Occipital lobe (tissue), 2 donors: ENCODE measurements around the gene FAM167B. TPM values are rescaled to one million over a fixed set of nuclear protein-coding genes. Genes with fewer than 3 reads are reported as not detected.

Source experiments
- DNase-seq: peaks from one replicate; lab custom pipeline; 2025; lab: John Stamatoyannopoulos, UW
- total RNA-seq: library from RNA; depleted of rRNA; stranded (reverse); fragments of >200 nt; gene quantifications from one replicate; pipeline ENCODE4 v1.2.3, GENCODE V29; 2014

Gene FAM167B
- total RNA-seq, 1 donor from 2014 or later, result 2.0 TPM

GRCh38 chr1:32223683-32224082 is 23.3 kb upstream of the FAM167B start:
- DNase-seq, result no peak

GRCh38 chr1:32224285-32224684 is 22.7 kb upstream of the FAM167B start:
- no peak for DNase-seq

DNA sequence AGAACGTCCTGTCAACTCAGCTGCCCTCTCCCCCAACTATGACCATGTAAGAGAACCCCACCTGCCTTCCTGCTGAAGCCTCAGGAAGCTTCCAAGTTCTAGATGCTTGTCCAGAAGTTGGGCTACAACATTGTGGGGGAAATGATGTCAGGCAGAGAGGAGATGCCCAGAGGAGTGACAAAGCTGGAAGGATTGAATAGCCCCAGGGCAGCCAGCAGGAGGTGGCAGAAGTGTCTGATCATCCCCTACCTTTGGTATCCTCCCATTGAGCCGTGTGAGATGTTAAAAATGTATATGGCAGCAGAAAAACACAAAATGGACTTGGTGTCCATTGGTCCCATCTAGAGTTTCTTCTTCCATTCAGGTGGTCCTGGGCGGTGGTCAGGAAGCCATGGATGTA is 18.3 kb upstream of the FAM167B start:
- DNase-seq, result no peak

GRCh38 chr1:32231843-32232432 is 15.1 kb upstream of the FAM167B start:
- DNase-seq, result no peak

DNA sequence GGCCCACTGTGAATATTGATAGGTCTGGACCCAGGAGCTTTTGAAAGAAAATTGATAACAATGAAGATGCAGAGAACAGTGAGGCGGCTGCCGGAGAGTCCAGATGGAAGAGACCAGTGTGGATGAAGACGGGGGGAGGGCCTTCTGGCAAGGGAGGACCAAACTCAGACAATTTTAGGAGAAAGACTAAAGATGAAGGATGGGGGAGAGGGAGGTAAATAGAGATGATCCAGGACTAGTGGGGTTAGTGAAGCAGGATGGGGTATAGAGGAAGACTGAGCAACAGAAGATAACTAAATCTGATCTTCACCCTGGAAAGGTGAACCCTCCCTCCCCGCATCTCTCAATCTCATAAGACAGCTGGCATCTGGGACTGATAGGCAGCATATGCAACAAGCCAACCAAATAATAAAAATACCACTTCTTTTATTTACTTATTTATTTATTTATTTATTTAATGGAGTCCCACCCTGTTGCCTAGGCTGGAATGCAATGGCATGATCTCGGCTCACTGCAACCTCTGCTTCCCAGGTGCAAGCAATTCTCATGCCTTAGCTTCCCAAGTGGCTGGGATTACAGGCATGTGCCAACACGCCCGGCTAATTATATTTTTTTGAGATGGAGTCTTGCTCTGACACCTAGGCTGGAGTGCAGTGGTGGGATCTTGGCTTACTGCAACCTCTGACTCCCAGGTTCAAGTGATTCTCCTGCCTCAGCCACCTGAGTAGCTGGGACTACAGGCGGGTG is 14.3 kb upstream of the FAM167B start:
- DNase-seq, result no peak

DNA sequence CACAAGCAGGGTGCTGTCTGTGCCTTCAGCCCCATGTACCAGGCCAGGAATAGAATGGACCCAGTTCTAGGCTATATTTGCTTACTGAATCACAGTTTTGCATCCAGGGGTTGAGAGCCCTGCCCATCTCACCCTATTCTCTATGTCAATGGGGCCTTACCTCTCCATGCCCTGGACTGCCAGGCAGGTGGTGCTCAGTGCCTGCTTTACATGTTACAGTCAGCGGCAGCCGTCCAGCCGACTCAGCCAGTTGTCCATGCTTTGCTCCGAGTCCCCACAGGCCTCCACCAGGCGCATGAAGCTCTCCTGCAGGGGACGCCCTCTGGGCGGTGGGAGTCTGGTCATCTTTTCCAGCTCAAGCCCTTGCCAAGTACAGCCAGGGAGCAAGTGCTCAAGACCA is 12.2 kb upstream of the FAM167B start:
- DNase-seq, result no peak

GRCh38 chr1:32239337-32239736 is 7.7 kb upstream of the FAM167B start:
- no peak for DNase-seq

DNA sequence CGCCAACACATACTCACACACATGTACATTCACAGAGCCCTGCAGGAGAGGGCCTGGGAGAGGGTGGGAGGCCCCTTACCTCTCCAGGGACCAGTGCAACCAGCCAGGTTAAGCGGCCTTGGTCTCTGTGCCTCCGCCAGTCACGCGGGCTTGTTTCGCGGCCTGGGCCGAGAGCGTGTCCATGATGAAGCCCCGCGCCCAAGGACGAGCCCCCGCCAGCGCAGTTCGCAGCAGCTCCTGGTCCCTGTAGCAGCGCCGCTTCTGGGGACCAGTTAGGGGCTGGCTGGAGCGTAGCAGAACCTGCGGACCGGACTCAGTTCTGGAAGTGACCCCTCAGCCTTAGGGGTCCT is 7.3 kb upstream of the FAM167B start:
- no peak for DNase-seq

- DNase-seq, result peak; percentile 41
These were observed 6.7 kb upstream of the FAM167B start for GRCh38 chr1:32240140-32240951.

DNA sequence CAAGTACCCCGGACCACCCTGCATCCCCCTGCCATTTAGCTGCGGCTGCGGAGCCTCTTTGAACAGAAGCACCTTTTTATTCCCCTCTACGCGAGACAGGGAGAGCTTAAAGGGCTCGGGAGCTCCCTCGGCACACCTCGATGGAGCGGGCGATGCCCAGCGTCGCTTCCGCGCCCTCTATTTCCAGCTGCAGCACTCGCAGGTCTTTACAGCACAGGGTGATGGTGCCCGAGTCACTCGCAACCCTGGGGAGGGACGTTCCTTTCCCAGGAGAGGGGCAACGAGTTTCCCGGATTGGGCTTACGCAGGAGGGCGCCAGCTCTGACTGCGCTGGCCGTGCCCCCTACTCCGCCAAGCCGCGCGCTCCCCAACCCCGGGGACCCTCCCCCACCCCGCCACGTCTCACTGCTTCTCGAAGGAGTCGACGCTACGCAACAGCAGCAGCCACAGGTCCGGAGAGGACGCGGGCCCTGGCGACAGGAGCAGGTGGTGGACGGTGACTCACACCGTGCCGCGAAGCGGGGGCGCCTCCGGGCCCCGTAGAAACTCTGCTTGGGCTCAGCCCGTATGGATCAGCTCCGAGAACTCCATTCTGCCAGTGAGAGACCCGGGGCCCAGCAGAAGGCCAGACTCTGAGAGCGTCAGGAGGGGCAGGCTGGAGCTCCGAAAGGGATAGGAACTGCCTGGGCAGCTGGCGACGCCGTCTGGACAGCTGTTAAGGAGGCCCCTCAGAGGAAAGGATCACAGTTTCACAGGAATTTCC is 5.8 kb upstream of the FAM167B start:
- peak; percentile 45 for DNase-seq

GRCh38 chr1:32242341-32242851 is 4.6 kb upstream of the FAM167B start:
- DNase-seq, result peak; percentile 10

- no peak for DNase-seq
These were observed 430 bp downstream of the FAM167B start for GRCh38 chr1:32247452-32247851.

DNA sequence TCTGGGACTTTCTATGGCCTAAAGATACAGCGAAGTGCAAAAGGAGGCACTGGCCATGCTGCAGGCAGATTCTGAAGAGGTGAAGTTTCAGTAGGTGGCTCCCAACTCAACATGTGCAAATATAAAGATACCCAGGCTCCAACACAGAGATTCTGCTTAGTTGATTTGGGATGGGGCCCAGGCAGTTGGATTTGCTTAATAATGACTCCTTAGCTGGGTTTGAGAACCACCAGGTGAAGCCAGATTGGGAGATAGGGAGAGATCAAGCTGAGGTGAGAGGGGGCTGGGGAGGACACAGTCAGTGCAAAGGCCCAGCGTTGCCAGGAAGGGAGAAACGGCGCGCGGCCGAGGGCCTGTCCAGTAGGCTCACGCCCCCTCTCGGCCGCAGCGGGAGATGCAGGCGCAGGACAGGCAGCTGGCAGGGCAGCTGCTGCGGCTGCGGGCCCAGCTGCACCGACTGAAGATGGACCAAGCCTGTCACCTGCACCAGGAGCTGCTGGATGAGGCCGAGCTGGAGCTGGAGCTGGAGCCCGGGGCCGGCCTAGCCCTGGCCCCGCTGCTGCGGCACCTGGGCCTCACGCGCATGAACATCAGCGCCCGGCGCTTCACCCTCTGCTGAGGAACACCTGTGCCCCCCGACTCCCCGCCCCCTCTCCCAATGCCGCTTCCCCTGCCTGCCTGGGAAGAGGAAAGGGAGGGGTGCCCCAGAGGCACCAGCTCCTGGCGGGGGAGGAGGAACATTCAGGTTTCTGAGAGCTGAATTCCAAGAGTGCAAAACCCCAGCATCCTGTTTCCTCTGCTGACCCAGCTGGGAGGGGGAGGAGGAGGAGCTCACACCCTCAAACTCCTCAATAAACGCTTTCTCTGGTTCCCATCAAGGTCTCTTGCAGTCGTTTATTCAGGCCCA is 1.2 kb downstream of the FAM167B start:
- peak; percentile 31 for DNase-seq

DNA sequence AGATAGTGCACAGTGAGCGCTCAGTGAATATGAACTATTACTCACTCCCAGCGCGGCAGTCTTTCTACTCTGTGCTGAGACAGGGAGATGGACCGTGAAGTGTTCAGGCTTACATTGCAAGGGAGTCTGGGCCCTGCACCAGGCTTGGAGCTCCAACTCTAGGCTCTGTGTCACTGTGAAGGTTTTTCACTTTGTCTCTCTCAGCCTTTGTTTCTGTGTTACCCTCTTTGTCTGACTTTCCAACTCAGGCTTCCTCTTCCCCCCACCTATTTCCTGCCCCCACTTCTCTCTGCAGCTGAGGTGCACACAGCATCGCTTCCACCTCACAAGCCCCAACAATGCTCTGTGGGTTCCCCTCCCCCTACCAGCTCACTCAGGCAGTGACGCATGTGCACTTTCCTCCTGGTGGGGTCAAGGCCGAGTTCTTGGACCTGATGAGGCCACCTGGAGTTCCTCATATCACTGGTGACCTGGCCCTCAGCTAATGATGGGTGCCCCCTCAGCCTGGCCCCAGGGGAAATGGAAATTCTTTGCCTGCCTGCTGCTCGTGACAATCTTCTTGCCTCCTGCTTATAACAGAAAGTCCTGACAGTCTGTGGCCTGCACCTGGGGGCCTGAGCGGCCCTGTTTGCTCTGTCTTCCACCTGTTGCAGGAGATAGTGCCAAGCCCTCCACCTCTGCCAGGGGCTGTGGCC is 3.0 kb downstream of the FAM167B start:
- DNase-seq, result no peak

DNA sequence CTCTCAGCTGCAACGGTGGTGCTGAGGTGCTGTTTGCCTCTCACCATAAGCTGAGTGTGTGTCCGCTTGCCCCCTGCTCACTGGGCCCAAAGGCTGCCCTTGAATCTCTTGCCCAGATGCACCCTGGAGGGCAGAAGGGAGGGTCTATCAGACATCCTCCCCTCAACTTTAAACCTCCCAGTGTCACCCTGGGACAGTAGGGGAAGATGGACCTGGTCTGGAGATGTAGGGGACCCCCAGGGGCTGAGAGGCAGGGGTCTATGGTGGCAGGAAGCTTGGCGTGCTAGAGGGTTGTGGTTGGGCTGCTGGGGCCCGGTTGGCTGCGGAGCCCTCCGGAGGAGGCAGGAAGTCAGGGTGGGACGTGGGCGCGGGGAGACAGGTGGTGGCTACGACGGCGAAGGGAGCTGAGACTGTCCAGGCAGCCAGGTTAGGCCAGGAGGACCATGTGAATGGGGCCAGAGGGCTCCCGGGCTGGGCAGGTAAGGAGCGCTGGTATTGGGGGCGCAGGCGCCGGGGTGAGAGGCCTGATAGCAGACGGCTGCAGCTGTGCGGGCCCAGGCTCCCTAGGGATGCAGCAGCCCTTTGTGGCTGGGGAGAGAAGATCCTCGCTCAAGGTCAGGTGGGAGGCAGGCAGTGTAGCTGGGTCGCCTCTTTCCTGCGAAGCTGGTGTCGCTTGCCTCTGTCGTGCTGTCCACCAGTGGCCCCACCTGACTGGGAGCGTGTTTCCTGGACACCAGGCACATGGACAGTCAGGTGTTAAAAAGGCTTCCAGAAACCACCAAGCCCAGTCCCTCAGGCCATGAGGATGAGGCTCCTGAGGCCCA is 4.1 kb downstream of the FAM167B start, which contains the start of gene LCK:
Gene LCK, plus strand, starts transcription at position 373 of the 824 bp plus-strand sequence. CDS start 23,065 bp downstream, outside the sequence.
- no peak for DNase-seq

DNA sequence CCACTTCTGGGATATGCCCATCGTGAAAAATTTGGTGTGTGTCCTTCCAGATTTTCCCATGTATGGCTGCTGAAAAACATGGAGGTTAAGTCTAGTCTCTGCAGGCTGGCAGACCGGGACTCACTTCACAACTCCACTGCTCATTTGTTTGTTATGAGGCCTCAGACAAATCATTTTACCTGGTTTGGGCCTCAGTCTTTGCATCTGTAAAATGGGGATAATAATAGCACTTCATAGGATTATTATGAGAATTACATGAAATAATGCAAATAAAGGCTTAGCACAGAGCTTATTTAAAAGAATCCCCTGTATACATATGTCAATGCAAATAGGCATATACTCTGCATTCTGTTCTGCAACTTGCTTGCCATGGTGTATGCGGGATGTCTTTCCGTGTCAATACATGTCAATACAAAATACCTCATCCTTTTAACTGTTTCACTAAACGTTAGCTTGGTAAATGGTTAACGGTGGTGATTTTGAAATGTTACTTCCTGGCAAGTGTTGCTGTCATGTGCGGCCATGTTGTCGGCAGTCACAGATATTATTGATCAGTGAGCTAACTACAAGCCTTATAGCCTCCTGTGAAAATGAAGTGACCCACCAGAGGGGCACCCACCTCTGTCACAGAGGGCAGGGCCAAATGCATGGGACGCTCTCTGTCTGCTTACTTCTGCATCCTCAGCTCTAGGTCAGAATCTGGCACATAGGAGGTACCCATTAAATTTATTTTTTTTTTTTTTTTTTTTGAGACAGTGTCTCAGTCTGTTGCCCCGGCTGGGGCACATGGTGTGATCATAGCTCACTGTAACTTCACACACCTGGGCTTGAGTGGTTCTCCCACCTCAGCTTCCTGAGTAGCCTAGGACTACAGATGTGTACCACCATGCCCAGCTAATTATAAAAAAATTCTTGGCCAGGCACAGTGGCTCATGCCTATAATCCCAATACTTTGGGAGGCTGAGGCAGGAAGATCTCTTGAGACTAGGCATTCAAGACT is 8.3 kb downstream of the FAM167B start:
- DNase-seq, result no peak

GRCh38 chr1:32256473-32257226 is 9.6 kb downstream of the FAM167B start:
- no peak for DNase-seq
